ENCODE results near the gene ERI2. TPM values are rescaled to one million over a fixed set of nuclear protein-coding genes. Genes with fewer than 3 reads are reported as not detected.

ERI2 gene
- total RNA-seq, 1 experiment from 2014 or later, result 22.4 TPM

DNA sequence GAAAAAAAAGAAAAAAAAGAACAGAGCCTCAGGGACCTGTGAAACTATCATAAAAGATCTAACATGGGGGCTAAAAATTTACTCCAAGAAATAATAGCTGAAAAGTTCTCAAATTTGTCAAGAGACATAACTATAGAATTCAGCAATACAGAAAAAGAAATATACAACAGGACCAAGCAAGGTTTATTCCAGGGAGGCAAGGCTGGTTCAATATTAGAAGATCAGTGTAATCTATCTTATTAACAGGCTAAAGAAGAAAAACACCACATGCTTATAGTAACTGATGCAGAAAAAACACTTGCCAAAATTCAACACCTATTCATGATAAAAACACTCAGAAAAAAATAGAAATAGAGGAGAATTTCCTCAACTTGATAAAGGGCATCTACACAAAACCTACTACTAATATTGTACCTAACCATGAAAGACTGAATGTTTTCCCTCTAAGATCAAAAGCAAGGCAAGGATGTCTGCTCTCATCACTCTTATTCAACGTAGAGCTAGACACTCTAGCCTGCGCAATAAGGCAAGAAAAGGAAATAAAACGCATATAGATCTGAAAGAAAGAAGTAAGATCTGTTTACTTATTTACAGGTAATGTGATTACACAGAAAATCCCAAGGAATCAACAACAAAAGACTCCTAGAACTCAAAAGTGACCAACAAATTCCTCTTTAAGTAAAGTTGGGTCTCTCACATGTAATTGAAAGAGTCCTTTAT lies 43.7 kb downstream of the ERI2 start:
- Histone ChIP-seq H4K8ac (replicated peaks; ENCODE audit: insufficient read length, low read depth, low read length) (no peak overlapping the region), H3T11ph (ENCODE audit: low read length) (no peak overlapping the region), H3K23ac (ENCODE audit: insufficient read length, low read depth, low read length) (no peak overlapping the region), H3K4me1 (ENCODE audit: insufficient read depth, low read length) (no peaks in the 10 kb centered on the region), H3K9me3 (ENCODE audit: control insufficient read depth, low read depth, low read length) (no peaks in the 10 kb centered on the region), H4K20me1 (ENCODE audit: control insufficient read depth, insufficient read depth, insufficient read length) (no peaks in the 10 kb centered on the region), H3K23me2 (ENCODE audit: insufficient read length, low read depth, low read length, poor library complexity, severe bottlenecking) (no peaks in the 10 kb centered on the region), H3K4ac (ENCODE audit: low read depth, low read length) (no peak overlapping the region), H3K79me2 (ENCODE audit: insufficient read depth, low read length) (no peaks in the 10 kb centered on the region), H2AFZ (ENCODE audit: low read length) (no peak overlapping the region), H3K27me3 (ENCODE audit: insufficient read depth, low read length) (no peaks in the 10 kb centered on the region), H2BK12ac (ENCODE audit: insufficient read length, low read depth, low read length) (no peak overlapping the region), H2BK15ac (ENCODE audit: low read depth, low read length) (no peak overlapping the region), H3K27ac (ENCODE audit: insufficient read length, low read depth, low read length) (no peak overlapping the region), H3K18ac (ENCODE audit: insufficient read length, low read depth, low read length) (no peak overlapping the region), H3K4me2 (ENCODE audit: insufficient read depth, insufficient read length, low read length) (no peak overlapping the region), H3K9ac (ENCODE audit: extremely low read depth, insufficient read length, low read length) (no peak overlapping the region), H4K91ac (ENCODE audit: insufficient read length, low read depth, low read length) (no peak overlapping the region), H2AK5ac (ENCODE audit: insufficient read length, low read length) (no peak overlapping the region), H3K14ac (ENCODE audit: insufficient read depth, low read length) (no peak overlapping the region), H2BK120ac (ENCODE audit: low read depth, low read length, poor library complexity, severe bottlenecking) (no peak overlapping the region), H3K56ac (ENCODE audit: insufficient read length, low read depth, low read length) (no peak overlapping the region), H2BK5ac (ENCODE audit: insufficient read length, low read length) (no peak overlapping the region), H2BK20ac (ENCODE audit: low read depth, low read length, poor library complexity, severe bottlenecking) (no peak overlapping the region), H4K5ac (ENCODE audit: insufficient read length, low read depth, low read length) (no peak overlapping the region), H3K79me1 (ENCODE audit: insufficient read depth, low read depth, low read length, poor library complexity, severe bottlenecking) (no peaks in the 10 kb centered on the region)
- peaks cover 0 to 10% (median 0%) of the 10 kb centered on the region in 3 experiments; a peak in 1 of 7 replicates for H3K36me3 Mint-ChIP-seq (ENCODE audit: insufficient read depth in 1 of 3, low read depth in 3 of 3)
- DNase-seq, result no peak
- peaks cover 16 to 18% of the 10 kb centered on the region in 2 experiments for H3K4me1 Mint-ChIP-seq
- H3K27ac Mint-ChIP-seq, result no peak overlapping the region
- peaks cover 5% of the 10 kb centered on the region for H3K27me3 Mint-ChIP-seq (ENCODE audit: low read depth)
- H3K9me3 Mint-ChIP-seq, result peaks cover 10 to 12% of the 10 kb centered on the region in 2 experiments
- WGBS (ENCODE audit: extremely low coverage, insufficient read length, low lambda C conversion rate), result no CpG with 5 or more reads among the region's 3 CpGs
- no peak overlapping the region for H3K4me3 Mint-ChIP-seq
- TF ChIP-seq, protein P1, sequence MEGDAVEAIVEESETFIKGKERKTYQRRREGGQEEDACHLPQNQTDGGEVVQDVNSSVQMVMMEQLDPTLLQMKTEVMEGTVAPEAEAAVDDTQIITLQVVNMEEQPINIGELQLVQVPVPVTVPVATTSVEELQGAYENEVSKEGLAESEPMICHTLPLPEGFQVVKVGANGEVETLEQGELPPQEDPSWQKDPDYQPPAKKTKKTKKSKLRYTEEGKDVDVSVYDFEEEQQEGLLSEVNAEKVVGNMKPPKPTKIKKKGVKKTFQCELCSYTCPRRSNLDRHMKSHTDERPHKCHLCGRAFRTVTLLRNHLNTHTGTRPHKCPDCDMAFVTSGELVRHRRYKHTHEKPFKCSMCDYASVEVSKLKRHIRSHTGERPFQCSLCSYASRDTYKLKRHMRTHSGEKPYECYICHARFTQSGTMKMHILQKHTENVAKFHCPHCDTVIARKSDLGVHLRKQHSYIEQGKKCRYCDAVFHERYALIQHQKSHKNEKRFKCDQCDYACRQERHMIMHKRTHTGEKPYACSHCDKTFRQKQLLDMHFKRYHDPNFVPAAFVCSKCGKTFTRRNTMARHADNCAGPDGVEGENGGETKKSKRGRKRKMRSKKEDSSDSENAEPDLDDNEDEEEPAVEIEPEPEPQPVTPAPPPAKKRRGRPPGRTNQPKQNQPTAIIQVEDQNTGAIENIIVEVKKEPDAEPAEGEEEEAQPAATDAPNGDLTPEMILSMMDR (conservative IDR thresholded peaks at IDR 0.05), result no peak

All from H9 (cell line).